GM15510 (cell line): ENCODE data around the gene SLC4A2.

Experiments
- POLR2A ChIP-seq: IDR thresholded peaks from 3 replicates; pipeline ENCODE4 v1.6.1; 2011; ENCODE audit warnings: borderline replicate concordance; ENCODE audit not compliant: insufficient read length; ENCODE audit errors: extremely low read depth

SLC4A2 gene

GRCh38 chr7:151059367-151060112 lies at the start of gene SLC4A2:
TSS of gene SLC4A2 (plus strand) at chr7:151059589. CDS start at chr7:151061988, 2,399 bp downstream.
- peak; percentile 59 for TF ChIP-seq POLR2A

GRCh38 chr7:151010037-151010306 lies 49.4 kb upstream of the SLC4A2 start:
- no peak for TF ChIP-seq POLR2A

GRCh38 chr7:151010307-151011096 lies 48.9 kb upstream of the SLC4A2 start:
- no peak for TF ChIP-seq POLR2A

GRCh38 chr7:151011097-151011409 lies 48.3 kb upstream of the SLC4A2 start:
- TF ChIP-seq POLR2A = no peak

- TF ChIP-seq POLR2A = no peak
These were observed 47.2 kb upstream of the SLC4A2 start for GRCh38 chr7:151012031-151012692.

- no peak for TF ChIP-seq POLR2A
These were observed 46.5 kb upstream of the SLC4A2 start for GRCh38 chr7:151012911-151013347.

- no peak for TF ChIP-seq POLR2A
These were observed 46.0 kb upstream of the SLC4A2 start for GRCh38 chr7:151013356-151013732.

- no peak for TF ChIP-seq POLR2A
These were observed 45.5 kb upstream of the SLC4A2 start for GRCh38 chr7:151013733-151014497.

- TF ChIP-seq POLR2A = no peak
These were observed 44.4 kb upstream of the SLC4A2 start for GRCh38 chr7:151014950-151015349.

- no peak for TF ChIP-seq POLR2A
These were observed 43.4 kb upstream of the SLC4A2 start for GRCh38 chr7:151015967-151016366.

- no peak for TF ChIP-seq POLR2A
These were observed 42.9 kb upstream of the SLC4A2 start for GRCh38 chr7:151016505-151016904.

- no peak for TF ChIP-seq POLR2A
These were observed 42.4 kb upstream of the SLC4A2 start for GRCh38 chr7:151016942-151017341.

GRCh38 chr7:151017370-151017952 lies 41.9 kb upstream of the SLC4A2 start:
- TF ChIP-seq POLR2A = no peak

- TF ChIP-seq POLR2A = no peak
These were observed 41.4 kb upstream of the SLC4A2 start for GRCh38 chr7:151017953-151018420.
